GM12891 (cell line): ENCODE measurements around the gene ZNG1A.
"Not testable (repeated sequence)": the region's sequence is repeated elsewhere in the genome, so short reads cannot be mapped to it uniquely, and the experiment has no call there.

Experiments used
- DNase-seq: peaks from one replicate; pipeline ENCODE4 v3.0.0; 2011; ENCODE audit warnings: low spot score; ENCODE audit not compliant: insufficient read length
- FAIRE-seq: peaks from 2 replicates; lab custom pipeline; 2011; peaks lifted over from hg19 to GRCh38; lab: Jason Lieb, UNC

Gene ZNG1A

GRCh38 chr9:139880-140279, 39.0 kb downstream of the ZNG1A start:
- FAIRE-seq, DNase-seq: not testable (repeated sequence)

- FAIRE-seq, DNase-seq: not testable (repeated sequence)
Observed at GRCh38 chr9:117995-118467, 60.8 kb downstream of the ZNG1A start, which contains the start of gene FOXD4. Gene FOXD4, minus strand, starts transcription at chr9:118417. Its CDS starts 298 bp downstream, at chr9:118119.

- FAIRE-seq, DNase-seq: not testable (repeated sequence)
Observed at GRCh38 chr9:117144-117994, 61.5 kb downstream of the ZNG1A start.

GRCh38 chr9:116239-117077, 62.4 kb downstream of the ZNG1A start:
- DNase-seq, FAIRE-seq: not testable (repeated sequence)

- not testable (repeated sequence) for DNase-seq, FAIRE-seq
Observed at GRCh38 chr9:115118-115451, 63.8 kb downstream of the ZNG1A start.

- DNase-seq, FAIRE-seq: not testable (repeated sequence)
Observed at GRCh38 chr9:114267-115117, 64.4 kb downstream of the ZNG1A start.

GRCh38 chr9:113468-114266, 65.2 kb downstream of the ZNG1A start:
- FAIRE-seq, DNase-seq: not testable (repeated sequence)

- not testable (repeated sequence) for FAIRE-seq, DNase-seq
Observed at GRCh38 chr9:112589-113467, 66.0 kb downstream of the ZNG1A start.

- FAIRE-seq, DNase-seq: not testable (repeated sequence)
Observed at GRCh38 chr9:110672-111071, 68.2 kb downstream of the ZNG1A start.

- FAIRE-seq, DNase-seq: not testable (repeated sequence)
Observed at GRCh38 chr9:109540-109939, 69.3 kb downstream of the ZNG1A start.

- not testable (repeated sequence) for DNase-seq, FAIRE-seq
Observed at GRCh38 chr9:108742-109495, 69.9 kb downstream of the ZNG1A start.

GRCh38 chr9:105991-106390, 72.9 kb downstream of the ZNG1A start:
- not testable (repeated sequence) for DNase-seq, FAIRE-seq

- not testable (repeated sequence) for FAIRE-seq, DNase-seq
Observed at GRCh38 chr9:100430-100829, 78.4 kb downstream of the ZNG1A start.

GRCh38 chr9:99867-100266, 79.0 kb downstream of the ZNG1A start:
- DNase-seq: not testable (repeated sequence)

GRCh38 chr9:98775-99174, 80.1 kb downstream of the ZNG1A start:
- FAIRE-seq: not testable (repeated sequence)

More at GRCh38 chr9:99867-100266, 79.0 kb downstream of the ZNG1A start:
- FAIRE-seq: not testable (repeated sequence)

GRCh38 chr9:94992-95391, 83.9 kb downstream of the ZNG1A start:
- FAIRE-seq, DNase-seq: not testable (repeated sequence)

More at GRCh38 chr9:98775-99174, 80.1 kb downstream of the ZNG1A start:
- not testable (repeated sequence) for DNase-seq
